Vagina (tissue), 2 donors: ENCODE results near the gene CCDC170. TPM values are rescaled to one million over a fixed set of nuclear protein-coding genes. Genes with fewer than 3 reads are reported as not detected.

Experiments used
- DNase-seq, 2 donors: peaks; one replicate each; pipeline ENCODE4 v3.0.0-alpha.2; 2017; ENCODE audit errors: extremely low spot score in 2 of 2
- H3K27ac ChIP-seq: fragments of 200-600 bp; sonication (generic); one replicate; pipeline ENCODE4 v1.5.1; 2019
- H3K27me3 ChIP-seq: fragments of 200-600 bp; sonication (generic); one replicate; pipeline ENCODE4 v1.5.1; 2019
- H3K36me3 ChIP-seq, 2 donors: fragments of 200-600 bp; sonication (generic); one replicate each; pipeline ENCODE4 v1.5.1; 2017 to 2019
- H3K4me1 ChIP-seq: fragments of 200-600 bp; sonication (generic); one replicate; pipeline ENCODE4 v1.5.1; 2019
- H3K4me3 ChIP-seq, 2 donors: fragments of 200-600 bp; sonication (generic); 1 replicate in 1 of 2; 2 replicates in 1 of 2; pipeline ENCODE4 v1.5.1; 2016 to 2019
- H3K9me3 ChIP-seq: fragments of 200-600 bp; sonication (generic); one replicate; pipeline ENCODE4 v1.5.1; 2019
- CTCF ChIP-seq, 3 experiments: fragments of 450-650 bp in 2 of 3; fragments of 200-600 bp in 1 of 3; sonication (generic) in 1 of 3; IDR thresholded peaks; one replicate each; pipeline ENCODE4 v1.5.1; 2017 to 2019; ENCODE audit warnings: antibody characterized with exemption in 3 of 3, mild to moderate bottlenecking in 2 of 3, moderate library complexity in 2 of 3
- POLR2A ChIP-seq, 2 donors: fragments of 450-650 bp; IDR thresholded peaks; one replicate each; pipeline ENCODE4 v1.6.1; 2017; ENCODE audit warnings: antibody characterized with exemption in 2 of 2, mild to moderate bottlenecking in 2 of 2, moderate library complexity in 2 of 2
- POLR2AphosphoS5 ChIP-seq, 2 donors: sonication (generic); formaldehyde crosslinking; IDR thresholded peaks; one replicate each; pipeline ENCODE4 v1.9.0; 2017; ENCODE audit warnings: antibody characterized with exemption in 2 of 2, mild to moderate bottlenecking in 2 of 2, low read depth in 1 of 2; ENCODE audit not compliant: insufficient read depth in 1 of 2
- intact Hi-C: fragments of 100-400 bp; cut with DNase I; formaldehyde crosslinking; loops from one replicate; pipeline ENCODE4 v1.15.1; 2023
- total RNA-seq: library from RNA; depleted of rRNA; stranded (reverse); fragments of >200 nt; gene quantifications from one replicate; pipeline ENCODE4 v1.2.3, GENCODE V29; 2016

The CCDC170 gene
- total RNA-seq, 1 donor from 2014 or later, result 2.0 TPM

GRCh38 chr6:151616091-151616513 is 122.3 kb downstream of the CCDC170 start:
- intact Hi-C loops, result no loop called here
- TF ChIP-seq POLR2A (IDR thresholded peaks at IDR 0.05), result no peak
- TF ChIP-seq CTCF (IDR thresholded peaks at IDR 0.05), result no peak
- TF ChIP-seq POLR2AphosphoS5 (IDR thresholded peaks at IDR 0.05; ENCODE audit: insufficient read depth in 1 of 2, low read depth in 1 of 2), result no peak
- no peak for DNase-seq

GRCh38 chr6:151616600-151616999 is 122.8 kb downstream of the CCDC170 start:
- Histone ChIP-seq H3K27me3 (no peaks in the 10 kb centered on the region), H3K27ac (peak overlapping the region; percentile 64), H3K36me3 (no peaks in the 10 kb centered on the region), H3K4me3 (peak overlapping the region in 1 of 2 donors; percentile 12), H3K4me1 (no peaks in the 10 kb centered on the region), H3K9me3 (no peaks in the 10 kb centered on the region)
- TF ChIP-seq POLR2A (IDR thresholded peaks at IDR 0.05), result no peak
- no peak for TF ChIP-seq POLR2AphosphoS5 (IDR thresholded peaks at IDR 0.05; ENCODE audit: insufficient read depth in 1 of 2, low read depth in 1 of 2)
- no peak for TF ChIP-seq CTCF (IDR thresholded peaks at IDR 0.05)
- DNase-seq, result no peak
- intact Hi-C loops, result no loop called here

More at GRCh38 chr6:151616091-151616513, 122.3 kb downstream of the CCDC170 start:
- Histone ChIP-seq H3K27me3 (no peaks in the 10 kb centered on the region), H3K4me3 (peak overlapping the region in 1 of 2 donors; percentile 12), H3K36me3 (no peaks in the 10 kb centered on the region), H3K9me3 (no peaks in the 10 kb centered on the region), H3K27ac (peak overlapping the region; percentile 64), H3K4me1 (no peaks in the 10 kb centered on the region)

GRCh38 chr6:151617539-151617938 is 123.7 kb downstream of the CCDC170 start:
- no peaks in the 10 kb centered on the region for H3K27me3 ChIP-seq
- H3K27ac ChIP-seq, result no peak overlapping the region
- H3K9me3 ChIP-seq, result no peaks in the 10 kb centered on the region
- no peak overlapping the region for H3K4me3 ChIP-seq
- intact Hi-C loops, result no loop called here
- no peaks in the 10 kb centered on the region for H3K4me1 ChIP-seq
- no peak for TF ChIP-seq POLR2AphosphoS5 (IDR thresholded peaks at IDR 0.05; ENCODE audit: insufficient read depth in 1 of 2, low read depth in 1 of 2)
- no peak for TF ChIP-seq POLR2A (IDR thresholded peaks at IDR 0.05)
- no peak for TF ChIP-seq CTCF (IDR thresholded peaks at IDR 0.05)
- DNase-seq, result no peak
- no peaks in the 10 kb centered on the region for H3K36me3 ChIP-seq

- TF ChIP-seq POLR2A (IDR thresholded peaks at IDR 0.05) (no peak), POLR2AphosphoS5 (IDR thresholded peaks at IDR 0.05; ENCODE audit: insufficient read depth in 1 of 2, low read depth in 1 of 2) (no peak), CTCF (IDR thresholded peaks at IDR 0.05) (no peak)
- Histone ChIP-seq H3K36me3 (no peaks in the 10 kb centered on the region), H3K27me3 (no peaks in the 10 kb centered on the region), H3K4me1 (no peaks in the 10 kb centered on the region), H3K4me3 (no peak overlapping the region), H3K9me3 (no peaks in the 10 kb centered on the region), H3K27ac (no peak overlapping the region)
- no peak for DNase-seq
- intact Hi-C loops, result no loop called here
Measured at GRCh38 chr6:151618717-151619116, 124.9 kb downstream of the CCDC170 start.

- Histone ChIP-seq H3K36me3 (no peaks in the 10 kb centered on the region), H3K27ac (no peak overlapping the region), H3K27me3 (no peaks in the 10 kb centered on the region), H3K4me3 (no peak overlapping the region), H3K4me1 (no peaks in the 10 kb centered on the region), H3K9me3 (no peaks in the 10 kb centered on the region)
- intact Hi-C loops, result no loop called here
- TF ChIP-seq POLR2AphosphoS5 (IDR thresholded peaks at IDR 0.05; ENCODE audit: insufficient read depth in 1 of 2, low read depth in 1 of 2), result no peak
- no peak for TF ChIP-seq POLR2A (IDR thresholded peaks at IDR 0.05)
- TF ChIP-seq CTCF (IDR thresholded peaks at IDR 0.05), result no peak
- no peak for DNase-seq
Measured at GRCh38 chr6:151620179-151620578, 126.4 kb downstream of the CCDC170 start.
